HK-2 (cell line): ENCODE measurements around the gene GABARAPL2.
"Not testable (repeated sequence)": the region's sequence is repeated elsewhere in the genome, so short reads cannot be mapped to it uniquely, and the experiment has no call there.

Experiments
- DNase-seq: peaks from one replicate; pipeline ENCODE4 v3.0.0-alpha.2; 2018; ENCODE audit not compliant: unreplicated experiment

The GABARAPL2 gene

GRCh38 chr16:75591927-75592326, 25.7 kb downstream of the GABARAPL2 start:
- not testable (repeated sequence) for DNase-seq

GRCh38 chr16:75593308-75593707, 27.1 kb downstream of the GABARAPL2 start:
- no peak for DNase-seq

GRCh38 chr16:75593825-75594820, 27.9 kb downstream of the GABARAPL2 start:
- peak; percentile 7 for DNase-seq

GRCh38 chr16:75599452-75600277, 33.5 kb downstream of the GABARAPL2 start:
- no peak for DNase-seq

GRCh38 chr16:75603241-75603640, 37.1 kb downstream of the GABARAPL2 start:
- DNase-seq = no peak

GRCh38 chr16:75606507-75606906, 40.3 kb downstream of the GABARAPL2 start:
- DNase-seq = no peak

GRCh38 chr16:75614066-75614897, 48.1 kb downstream of the GABARAPL2 start:
- DNase-seq = no peak

- no peak for DNase-seq
Observed at GRCh38 chr16:75615619-75616018, 49.4 kb downstream of the GABARAPL2 start.

- DNase-seq = no peak
Observed at GRCh38 chr16:75616521-75617010, 50.4 kb downstream of the GABARAPL2 start.

- DNase-seq = no peak
Observed at GRCh38 chr16:75617121-75617520, 50.9 kb downstream of the GABARAPL2 start.

- no peak for DNase-seq
Observed at GRCh38 chr16:75618780-75619179, 52.6 kb downstream of the GABARAPL2 start.

GRCh38 chr16:75620326-75621169, 54.4 kb downstream of the GABARAPL2 start:
- no peak for DNase-seq

GRCh38 chr16:75621170-75621477, 54.9 kb downstream of the GABARAPL2 start:
- DNase-seq = no peak

- peak; percentile 96 for DNase-seq
Observed at GRCh38 chr16:75622761-75623605, 56.8 kb downstream of the GABARAPL2 start, which contains the start of gene ADAT1. Gene ADAT1 (minus strand): TSS chr16:75623281. CDS start chr16:75620799, 2,482 bp downstream.

- DNase-seq = no peak
Observed at GRCh38 chr16:75624921-75625334, 58.7 kb downstream of the GABARAPL2 start.

GRCh38 chr16:75626806-75627205, 60.6 kb downstream of the GABARAPL2 start:
- no peak for DNase-seq
